SU-DHL-6 (cell line): Measurements from ENCODE around the gene ATOH8.

Experiments used
- EZH2phosphoT487 ChIP-seq: fragments of 200-600 bp; sonication (generic), shearing (Covaris generic); conservative IDR thresholded peaks from 2 replicates; pipeline ENCODE4 v1.6.1; 2018; ENCODE audit warnings: mild to moderate bottlenecking, antibody characterized with exemption, low read length, moderate library complexity, mixed read lengths
- TF ChIP-seq, protein P1 (sequence below): fragments of 200-600 bp; sonication (generic); IDR thresholded peaks from one replicate; pipeline ENCODE4 v1.5.1; 2017; ENCODE audit warnings: antibody characterized with exemption, mild to moderate bottlenecking, low read length, moderate library complexity; ENCODE audit not compliant: insufficient read depth, poor library complexity, severe bottlenecking

DNA sequence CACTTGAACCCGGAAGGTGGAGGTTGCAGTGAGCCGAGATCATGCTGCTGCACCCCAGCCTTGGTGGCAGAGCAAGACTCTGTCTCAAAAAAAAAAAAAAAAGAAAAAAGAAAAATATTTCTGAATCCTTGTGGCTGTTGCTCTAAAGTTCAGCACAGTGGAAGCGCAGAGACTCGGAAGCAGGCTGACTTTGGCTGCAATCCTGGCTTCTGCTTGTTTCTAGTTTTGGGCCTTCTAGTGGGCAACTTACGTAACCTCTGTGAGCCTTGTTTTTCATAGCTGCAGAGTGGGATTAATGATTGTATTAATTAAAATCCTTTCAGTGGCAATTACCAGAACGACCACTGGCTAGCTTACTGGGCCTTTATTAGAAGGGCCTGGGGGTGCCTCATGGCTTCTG, 31.3 kb upstream of the ATOH8 start:
- TF ChIP-seq, protein P1, sequence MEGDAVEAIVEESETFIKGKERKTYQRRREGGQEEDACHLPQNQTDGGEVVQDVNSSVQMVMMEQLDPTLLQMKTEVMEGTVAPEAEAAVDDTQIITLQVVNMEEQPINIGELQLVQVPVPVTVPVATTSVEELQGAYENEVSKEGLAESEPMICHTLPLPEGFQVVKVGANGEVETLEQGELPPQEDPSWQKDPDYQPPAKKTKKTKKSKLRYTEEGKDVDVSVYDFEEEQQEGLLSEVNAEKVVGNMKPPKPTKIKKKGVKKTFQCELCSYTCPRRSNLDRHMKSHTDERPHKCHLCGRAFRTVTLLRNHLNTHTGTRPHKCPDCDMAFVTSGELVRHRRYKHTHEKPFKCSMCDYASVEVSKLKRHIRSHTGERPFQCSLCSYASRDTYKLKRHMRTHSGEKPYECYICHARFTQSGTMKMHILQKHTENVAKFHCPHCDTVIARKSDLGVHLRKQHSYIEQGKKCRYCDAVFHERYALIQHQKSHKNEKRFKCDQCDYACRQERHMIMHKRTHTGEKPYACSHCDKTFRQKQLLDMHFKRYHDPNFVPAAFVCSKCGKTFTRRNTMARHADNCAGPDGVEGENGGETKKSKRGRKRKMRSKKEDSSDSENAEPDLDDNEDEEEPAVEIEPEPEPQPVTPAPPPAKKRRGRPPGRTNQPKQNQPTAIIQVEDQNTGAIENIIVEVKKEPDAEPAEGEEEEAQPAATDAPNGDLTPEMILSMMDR: no peak
- TF ChIP-seq EZH2phosphoT487: no peak
